GM18499 (cell line): Measurements from ENCODE around the gene SFTA2.
"Not testable (repeated sequence)": the region's sequence is repeated elsewhere in the genome, so short reads cannot be mapped to it uniquely, and the experiment has no call there.

ENCODE experiments used
- ATAC-seq: cut with Tn5 transposase; IDR thresholded peaks from one replicate; pipeline ENCODE4 v1.9.1; 2021; ENCODE audit warnings: moderate number of reproducible peaks; ENCODE audit not compliant: insufficient read depth, unreplicated experiment

Gene SFTA2

DNA sequence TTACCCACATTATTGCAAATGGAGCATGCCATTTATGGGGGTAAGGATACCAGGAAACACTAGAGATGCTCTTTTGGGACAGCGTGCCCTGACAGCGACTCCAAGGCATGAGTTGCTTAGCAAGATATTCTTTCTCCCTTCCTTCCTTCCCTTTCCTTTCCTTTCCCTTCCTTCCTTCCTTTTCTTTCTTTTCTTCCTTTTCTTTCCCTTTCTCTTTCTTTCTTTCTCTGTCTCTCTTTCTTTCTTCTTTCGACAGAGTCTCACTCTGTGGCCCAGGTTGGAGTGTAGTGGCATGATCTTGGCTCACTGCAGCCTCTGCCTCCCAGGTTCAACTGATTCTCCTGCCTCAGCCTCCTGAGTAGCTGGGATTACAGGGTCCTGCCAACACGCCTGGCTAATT lies 12.1 kb upstream of the SFTA2 start:
- no peak for ATAC-seq

DNA sequence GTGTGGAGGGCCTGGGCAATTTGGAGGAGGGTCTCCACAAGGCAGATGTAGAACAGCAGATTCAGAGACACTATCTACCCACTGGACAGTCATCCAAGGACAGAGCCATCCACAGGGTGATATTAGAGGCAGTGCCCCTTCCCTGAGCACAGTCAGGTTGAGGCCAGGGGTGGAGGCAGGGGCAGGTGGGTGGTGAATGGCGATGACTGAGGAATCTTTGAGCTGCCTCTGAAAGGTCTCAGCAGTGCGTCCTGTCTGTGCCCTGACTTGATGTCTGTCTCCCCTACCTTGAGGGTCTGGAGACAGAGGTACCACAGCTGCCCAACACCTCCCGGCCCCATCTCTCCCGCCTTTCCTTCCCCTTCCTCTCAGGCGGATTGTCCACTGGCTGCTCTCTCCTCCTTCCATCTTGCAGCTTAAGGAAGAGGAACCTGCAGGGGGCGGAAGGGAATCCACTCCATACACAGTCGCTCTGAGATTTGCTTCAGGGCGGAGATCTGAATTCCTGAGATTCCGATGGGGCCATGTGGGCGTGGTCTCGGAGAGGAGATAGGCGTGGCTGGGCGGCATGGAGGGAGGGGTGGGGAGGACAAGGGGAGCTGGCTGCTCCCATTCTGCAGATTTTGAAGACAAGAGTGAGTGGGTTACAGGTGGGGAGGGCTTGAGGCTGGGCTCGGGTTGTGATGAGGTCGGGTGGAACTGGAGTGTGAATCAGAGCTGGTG lies 10.5 kb upstream of the SFTA2 start:
- no peak for ATAC-seq

DNA sequence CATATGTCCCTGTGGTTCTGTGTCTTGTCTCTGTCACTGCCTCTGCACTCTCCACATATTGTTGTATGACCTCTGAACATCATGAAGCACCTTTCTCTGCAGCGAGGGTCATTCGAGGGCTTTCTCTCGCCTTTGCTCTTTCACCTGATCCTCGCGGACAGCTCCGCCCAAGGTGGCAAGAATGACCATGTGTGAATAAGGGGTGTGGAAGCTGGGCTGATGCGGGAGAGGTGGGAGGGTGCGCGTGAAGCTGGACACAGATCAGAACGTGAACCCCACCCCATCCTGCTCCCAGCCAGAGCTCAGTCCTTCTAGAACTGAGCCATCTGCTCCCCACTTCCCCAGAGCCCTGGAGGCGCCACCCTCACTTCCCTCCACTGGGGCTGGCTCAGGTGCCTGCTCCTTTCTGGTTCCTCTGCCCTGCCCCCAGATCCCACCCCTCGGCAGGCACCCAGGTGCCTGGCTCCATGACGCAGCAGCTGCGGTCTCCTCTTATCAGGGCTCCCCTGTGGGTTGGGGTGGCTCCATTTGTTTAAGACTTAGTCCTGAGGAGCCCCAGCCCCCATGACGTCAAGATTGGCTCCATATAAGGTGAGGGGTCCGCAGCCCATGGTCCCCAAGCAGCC lies 8.5 kb upstream of the SFTA2 start, which contains the start of gene MUCL3:
Gene MUCL3 (plus strand): TSS at position 613 of the 626 bp plus-strand sequence. CDS start 27 bp downstream, outside the sequence.
- no peak for ATAC-seq

DNA sequence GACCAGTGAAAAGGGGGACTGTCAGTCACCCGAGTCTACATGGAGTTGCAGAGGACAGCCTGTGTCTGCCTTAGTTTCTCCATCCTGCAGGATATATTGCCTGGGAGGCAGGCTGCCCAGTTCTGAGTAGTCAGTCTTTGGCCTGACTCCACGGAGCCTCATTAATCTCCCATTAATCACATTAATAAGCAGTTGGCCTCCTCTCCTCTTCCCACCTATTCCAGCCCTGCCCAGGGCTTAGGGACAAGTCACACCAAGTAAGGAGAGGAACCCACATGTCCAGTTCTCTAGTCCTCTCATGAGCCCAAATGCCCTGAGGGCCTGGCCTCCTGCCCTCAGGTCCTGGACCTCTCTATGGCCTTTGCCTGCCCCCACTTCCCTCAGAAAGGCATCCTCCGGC lies 7.5 kb upstream of the SFTA2 start:
- no peak for ATAC-seq

DNA sequence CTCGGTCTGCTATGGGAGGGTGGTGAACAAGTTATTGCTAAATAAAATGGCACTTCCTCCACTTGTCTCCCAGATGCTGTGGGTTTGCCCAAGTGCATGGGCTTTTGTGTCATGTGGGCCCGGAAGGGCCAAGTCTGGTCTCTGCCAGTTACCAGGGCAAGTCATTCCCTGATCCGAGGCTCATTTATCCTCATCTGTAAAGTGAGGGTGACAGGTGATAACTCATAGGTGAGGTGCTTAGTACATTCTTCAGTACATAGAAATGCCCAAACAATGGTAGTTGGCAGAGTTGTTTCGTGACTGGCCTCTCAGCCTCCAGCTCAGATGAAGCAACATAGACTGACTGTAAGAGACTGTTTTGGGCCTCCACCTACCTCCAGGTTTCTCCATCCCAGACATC lies 6.8 kb upstream of the SFTA2 start:
- no peak for ATAC-seq

DNA sequence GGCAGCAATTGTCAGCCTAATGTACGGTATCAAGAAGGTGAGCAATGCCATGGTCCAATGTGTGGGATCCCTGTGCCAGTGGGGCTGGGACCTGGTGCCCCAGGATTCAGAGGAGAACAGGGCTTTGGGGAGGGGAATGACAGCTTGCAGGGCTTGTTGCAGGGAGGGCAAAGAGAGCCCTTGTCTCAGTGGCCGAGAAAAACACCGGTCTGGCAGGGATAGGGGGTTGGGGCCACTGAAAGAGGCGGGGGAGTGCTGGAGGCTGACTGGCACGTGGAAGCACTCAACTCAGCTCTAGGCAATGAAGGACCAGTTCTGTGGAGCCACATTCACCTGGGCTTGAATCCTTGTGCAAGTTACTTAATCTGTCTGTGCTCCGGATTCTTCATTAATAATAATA lies 5.3 kb upstream of the SFTA2 start:
- no peak for ATAC-seq

DNA sequence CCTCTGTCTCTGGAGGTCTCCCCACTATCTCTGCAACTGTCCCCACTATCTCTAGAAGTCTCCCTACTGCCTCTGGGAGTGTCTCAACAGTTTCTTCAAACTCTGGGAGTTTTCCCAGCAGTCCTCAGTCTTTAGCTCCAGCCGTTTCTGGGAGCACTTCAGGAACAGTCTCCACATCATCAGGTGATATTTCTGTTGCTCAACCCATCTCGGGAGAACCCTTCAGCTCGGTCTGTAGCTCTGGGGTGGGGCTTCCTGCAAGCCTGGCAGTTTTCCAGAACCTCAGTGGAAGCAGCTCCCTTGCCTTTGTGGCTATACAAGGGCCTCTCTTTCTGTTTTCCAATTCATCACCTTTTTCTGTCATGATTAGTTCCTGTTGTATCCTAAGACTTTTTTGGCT lies 3.0 kb upstream of the SFTA2 start:
- ATAC-seq: no peak

DNA sequence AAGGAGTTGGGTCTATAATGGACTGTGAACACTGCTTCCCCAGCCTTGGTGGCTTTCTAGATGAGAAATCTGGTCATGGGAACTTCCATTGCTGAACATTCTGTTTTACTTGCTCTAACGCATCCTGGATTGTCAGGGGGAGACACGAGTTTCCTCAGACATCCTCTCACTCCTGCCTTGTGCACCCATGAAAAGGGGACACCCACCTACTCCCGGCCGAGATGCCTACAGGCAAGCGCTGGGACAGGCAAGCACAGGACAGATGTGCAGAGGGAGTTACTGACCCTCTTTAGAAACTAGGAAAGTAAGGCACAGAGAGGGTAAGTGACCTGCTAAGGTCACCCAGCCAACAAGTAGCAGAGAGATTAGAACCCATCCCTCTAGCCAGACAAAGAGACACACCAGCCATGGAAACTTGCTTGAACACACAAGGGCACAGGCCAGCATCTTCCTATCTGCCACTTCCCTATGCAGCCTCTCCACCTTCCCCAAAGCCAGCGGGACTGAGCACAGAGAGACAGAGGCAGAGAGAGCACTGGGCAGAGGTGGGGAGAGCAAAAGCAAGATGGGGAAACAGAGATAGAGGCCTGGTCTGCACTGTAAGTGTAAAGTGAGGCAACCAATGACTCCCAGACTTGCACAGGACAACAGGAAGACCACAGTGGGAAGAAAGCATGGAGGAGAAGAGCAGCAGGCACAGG lies 845 bp upstream of the SFTA2 start:
- ATAC-seq: no peak

DNA sequence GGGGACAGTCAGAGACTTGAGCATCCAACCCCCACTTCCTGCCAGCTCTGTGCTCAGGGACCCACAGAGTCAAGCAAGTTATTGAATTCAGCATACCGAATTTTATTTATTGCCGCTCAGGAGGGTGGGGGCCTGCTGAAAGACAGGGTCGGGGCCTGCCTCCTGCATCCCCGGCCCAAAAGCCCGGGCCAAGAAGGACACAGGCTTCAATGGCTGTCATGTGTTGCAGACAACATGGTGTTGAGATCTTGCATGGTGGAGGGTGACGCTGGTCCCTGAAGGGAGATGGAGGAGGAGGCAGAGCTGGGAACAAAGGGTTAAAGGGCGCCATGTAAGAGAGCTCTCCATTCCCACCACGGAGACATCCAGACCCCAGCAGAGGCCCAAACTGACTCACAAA lies 698 bp downstream of the SFTA2 start:
- no peak for ATAC-seq

DNA sequence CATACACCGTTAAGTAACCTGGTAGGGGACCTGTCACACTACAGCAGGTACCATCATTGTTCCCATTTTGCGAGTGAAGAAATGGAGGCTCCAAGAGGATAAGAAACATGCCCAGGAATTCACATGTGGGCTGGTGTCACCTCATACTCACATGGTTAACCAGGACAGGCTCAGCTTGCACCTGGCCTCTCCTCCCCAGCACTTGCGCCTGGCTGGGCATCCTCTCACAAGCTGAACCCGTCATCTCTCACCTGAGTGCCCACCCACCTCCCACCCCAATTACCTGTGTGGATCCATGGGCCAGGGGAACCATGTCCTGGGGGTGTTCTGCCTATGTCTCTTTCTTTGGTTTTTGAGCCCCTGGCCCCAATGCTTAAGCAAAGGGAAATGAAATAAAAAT lies 1.5 kb downstream of the SFTA2 start:
- ATAC-seq: no peak

DNA sequence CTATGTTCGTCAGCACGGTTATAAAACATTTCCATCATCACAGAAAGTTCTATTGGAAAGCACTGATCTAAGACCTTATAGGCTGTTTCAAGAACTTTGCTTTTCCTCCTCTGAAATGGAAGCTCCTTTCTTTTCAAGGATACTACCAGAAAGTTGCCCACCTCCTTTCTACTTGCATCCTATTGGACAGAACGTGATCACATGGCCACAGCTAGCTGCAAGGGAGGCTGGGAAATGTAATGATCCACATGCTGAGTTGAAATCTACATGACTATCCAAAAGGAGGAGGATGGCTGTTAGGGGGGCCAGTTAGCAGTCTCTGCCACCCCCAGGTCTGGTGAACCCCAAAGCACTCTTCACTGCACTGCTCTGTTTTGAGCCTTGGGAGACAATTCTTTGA lies 3.3 kb downstream of the SFTA2 start:
- ATAC-seq: no peak

DNA sequence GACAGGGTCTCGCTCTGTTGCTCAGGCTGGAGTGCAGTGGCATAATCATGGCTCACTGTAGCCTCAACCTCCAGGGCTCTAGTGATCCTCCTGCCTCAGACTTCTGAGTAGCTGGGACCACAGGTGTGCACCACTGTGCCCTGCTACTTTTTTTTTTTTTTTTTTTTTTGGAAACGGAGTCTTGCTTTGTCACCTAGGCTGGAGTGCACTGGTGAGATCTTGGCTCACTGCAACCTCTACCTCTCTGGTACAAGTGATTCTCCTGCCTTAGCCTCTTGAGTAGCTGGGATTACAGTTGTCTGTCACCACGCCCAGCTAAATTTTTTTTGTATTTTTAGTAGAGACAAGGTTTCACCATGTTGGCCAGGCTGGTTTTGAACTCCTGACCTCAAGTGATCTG lies 4.9 kb downstream of the SFTA2 start:
- not testable (repeated sequence) for ATAC-seq

DNA sequence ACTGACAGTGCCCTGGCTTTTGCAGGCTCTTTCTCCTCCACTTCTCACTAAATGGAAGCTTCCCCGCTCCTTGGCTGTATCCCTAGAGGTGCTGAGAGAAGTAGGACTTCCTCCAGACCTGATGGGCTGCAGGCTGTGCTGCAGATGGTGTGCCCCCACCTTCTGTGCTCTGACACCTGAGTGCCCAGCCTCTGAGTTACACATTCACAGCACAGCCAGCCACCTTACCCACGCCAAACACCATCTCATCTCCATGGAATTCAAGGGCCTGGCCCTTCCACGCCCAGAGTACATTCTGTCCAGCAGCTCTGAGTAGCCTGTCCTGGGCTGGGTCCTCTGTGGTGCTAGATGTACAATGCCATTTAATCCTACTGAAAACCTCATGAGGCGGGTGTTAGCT lies 5.3 kb downstream of the SFTA2 start:
- no peak for ATAC-seq

DNA sequence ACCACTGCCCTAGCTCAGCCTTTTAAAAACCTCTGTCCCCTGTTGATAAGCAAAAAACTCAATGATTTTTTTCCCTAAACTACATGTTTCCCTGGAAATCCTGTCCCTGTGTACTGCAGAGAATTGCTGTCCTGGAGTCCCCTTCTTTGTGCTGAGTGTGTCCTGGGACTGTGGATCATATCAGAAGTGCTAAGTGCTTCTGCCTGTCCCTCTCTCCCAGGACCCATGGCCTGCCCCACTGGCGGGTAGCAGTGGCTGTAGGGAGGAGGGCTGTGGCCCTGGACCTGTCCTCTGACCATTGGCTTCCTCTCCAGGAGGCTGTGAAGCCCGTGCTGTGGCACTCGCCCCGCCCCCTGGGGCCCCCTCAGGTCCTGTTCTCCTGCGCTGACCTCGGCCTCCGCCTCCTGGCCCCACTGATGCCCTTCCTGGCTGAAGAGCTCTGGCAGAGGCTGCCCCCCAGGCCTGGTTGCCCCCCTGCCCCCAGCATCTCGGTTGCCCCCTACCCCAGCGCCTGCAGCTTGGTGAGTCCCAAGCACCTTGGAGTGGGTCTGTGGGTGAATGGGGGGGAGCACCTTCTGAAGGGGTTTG lies 7.8 kb downstream of the SFTA2 start:
- ATAC-seq: not testable (repeated sequence)

DNA sequence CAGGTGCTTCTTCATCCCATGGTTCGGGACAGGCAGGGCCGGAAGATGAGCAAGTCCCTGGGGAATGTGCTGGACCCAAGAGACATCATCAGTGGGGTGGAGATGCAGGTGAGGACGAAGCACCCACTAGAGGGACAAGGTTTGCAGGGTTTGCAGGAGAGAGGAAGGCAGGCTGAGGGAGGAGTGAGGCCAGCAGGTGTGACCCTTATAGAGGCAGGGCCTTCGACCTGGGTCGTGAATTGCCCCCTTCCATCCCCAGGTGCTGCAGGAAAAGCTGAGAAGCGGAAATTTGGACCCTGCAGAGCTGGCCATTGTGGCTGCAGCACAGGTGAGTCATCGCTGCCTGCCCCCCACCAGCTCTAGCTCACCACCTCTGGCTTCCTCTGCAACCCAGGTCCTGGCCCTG lies 9.5 kb downstream of the SFTA2 start:
- no peak for ATAC-seq

DNA sequence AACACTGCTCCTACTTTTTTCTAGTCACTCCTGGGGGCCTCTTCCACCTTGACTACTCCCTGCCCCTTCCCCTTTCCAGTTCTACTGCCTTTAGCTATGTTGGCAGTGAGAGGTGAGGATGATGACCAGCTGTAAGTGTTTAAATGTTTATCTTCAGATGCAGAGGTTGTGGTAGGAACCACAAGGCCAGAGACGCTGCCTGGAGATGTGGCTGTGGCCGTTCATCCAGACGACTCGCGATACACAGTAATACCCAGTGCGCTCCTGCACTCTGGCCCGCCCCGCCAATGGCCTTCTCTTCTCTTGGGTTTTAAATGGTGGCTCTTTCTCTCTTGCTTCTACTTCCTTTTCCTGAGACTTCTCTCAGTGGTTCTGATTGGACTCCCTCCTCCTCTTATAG lies 13.3 kb downstream of the SFTA2 start:
- no peak for ATAC-seq

DNA sequence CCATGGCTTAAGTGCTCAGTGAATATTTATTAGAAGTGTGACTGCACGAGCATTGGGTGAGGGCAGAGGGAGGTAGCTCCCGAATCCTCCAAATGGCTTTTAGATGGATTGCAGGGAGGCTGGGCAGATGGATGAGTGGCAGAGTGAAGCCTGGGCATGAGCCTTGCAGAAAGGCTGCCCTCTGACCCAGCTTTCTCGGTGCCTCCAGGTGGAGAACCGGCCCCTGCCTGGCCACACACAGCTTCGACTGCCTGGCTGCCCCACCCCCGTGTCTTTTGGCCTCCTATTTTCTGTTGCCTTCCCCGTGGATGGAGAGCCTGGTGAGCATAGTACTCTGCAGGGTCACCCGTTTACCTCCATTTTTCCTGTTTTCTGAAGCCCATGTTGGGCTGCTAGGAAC lies 14.5 kb downstream of the SFTA2 start:
- no peak for ATAC-seq

DNA sequence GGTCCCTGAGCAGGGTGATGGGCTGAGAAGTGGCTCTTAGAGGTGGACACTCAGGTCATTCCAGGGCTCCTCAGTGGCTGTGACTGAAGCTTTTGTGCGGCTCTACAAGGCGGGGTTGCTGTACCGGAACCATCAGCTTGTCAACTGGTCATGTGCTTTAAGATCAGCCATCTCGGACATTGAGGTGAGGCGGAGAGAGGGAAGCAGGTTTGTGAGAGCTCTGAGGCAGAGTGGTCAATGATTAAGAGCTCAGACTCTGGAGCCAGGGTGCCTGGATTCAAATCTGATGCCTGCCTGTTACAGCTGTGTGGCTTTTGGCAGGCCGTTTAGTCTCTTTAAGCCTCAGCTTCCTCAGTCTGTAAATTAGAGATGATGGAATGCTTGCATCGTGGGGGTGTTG lies 14.9 kb downstream of the SFTA2 start:
- no peak for ATAC-seq

DNA sequence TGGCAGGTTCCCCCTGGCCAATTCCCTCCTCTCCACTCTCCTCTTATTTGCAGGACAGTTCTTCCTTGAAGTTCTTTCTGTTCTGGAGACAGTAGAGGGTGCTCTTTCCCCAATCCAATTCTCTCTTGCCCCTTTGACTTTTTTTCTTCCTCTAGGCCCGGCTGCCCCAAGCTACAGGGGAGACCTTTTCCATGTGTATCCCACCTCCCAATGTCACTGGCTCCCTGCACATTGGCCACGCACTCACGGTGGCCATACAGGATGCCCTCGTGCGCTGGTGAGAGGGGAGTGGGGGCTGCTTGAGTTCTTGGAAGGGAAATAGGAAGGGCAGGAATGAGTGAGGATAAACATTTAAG lies 16.4 kb downstream of the SFTA2 start:
- ATAC-seq: no peak

DNA sequence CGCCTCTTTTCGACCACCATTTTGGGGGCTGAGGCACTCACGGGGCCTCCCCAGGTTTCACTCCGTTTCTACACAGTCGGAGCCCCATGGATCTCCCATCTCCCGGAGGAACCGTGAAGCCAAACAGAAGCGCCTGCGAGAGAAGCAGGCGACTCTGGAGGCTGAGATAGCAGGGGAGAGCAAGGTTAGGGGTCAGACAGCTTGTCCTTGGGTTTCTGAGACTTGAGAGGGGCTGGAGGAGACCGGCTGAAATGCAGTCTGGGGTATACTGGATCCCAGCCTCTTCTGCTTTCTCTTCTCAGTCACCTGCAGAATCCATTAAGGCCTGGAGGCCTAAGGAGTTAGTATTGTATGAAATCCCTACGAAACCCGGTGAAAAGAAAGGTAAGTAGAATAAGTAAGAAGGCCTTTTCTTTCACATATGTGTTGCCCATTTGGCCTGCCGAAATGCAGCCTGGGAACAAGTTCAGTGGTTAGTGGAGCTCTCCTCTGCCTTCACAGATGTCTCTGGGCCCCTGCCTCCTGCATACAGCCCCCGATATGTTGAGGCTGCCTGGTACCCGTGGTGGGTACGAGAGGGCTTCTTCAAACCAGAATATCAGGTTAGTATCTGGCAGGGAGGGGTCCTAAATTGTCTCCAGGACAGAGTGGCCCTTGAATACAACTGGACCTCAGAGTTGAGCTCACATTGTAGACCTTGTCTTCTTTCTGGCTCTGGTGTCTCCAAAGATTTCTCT lies 16.9 kb downstream of the SFTA2 start:
- ATAC-seq: no peak
